Erythroblast (primary cell): ENCODE results near the gene GPC6.

Experiments
- GATA1 ChIP-seq: IDR thresholded peaks from 2 replicates; pipeline ENCODE4 v1.6.1; 2011; ENCODE audit warnings: low read depth, mild to moderate bottlenecking, control low read depth, low read length, moderate library complexity
- POLR2A ChIP-seq: IDR thresholded peaks from 2 replicates; pipeline ENCODE4 v1.6.1; 2011; ENCODE audit warnings: mild to moderate bottlenecking, low read length

- TF ChIP-seq POLR2A: no peak
- no peak for TF ChIP-seq GATA1
Measured at GRCh38 chr13:93180356-93180969, 46.1 kb upstream of the GPC6 start.
